ENCODE measurements around the gene LDHAL6B.
"Not testable (repeated sequence)": the region's sequence is repeated elsewhere in the genome, so short reads cannot be mapped to it uniquely, and the experiment has no call there.

Gene LDHAL6B

DNA sequence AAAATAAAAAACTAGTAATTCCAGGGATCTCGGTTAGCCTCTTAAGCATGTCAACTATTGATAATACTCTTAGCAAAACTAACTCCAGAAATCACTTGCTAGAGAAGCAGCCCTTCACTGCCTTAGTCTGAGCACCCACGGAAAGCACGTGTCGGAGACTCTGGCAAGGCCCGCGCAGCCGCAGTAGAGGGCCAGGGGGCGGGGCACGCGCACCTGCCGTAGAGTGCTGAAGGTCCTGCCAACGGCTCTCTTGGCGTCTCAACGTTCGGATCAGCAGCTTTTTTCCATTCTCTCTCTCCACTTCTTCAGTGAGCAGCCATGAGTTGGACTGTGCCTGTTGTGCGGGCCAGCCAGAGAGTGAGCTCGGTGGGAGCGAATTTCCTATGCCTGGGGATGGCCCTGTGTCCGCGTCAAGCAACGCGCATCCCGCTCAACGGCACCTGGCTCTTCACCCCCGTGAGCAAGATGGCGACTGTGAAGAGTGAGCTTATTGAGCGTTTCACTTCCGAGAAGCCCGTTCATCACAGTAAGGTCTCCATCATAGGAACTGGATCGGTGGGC is at the start of gene LDHAL6B:
Gene LDHAL6B (plus strand): TSS at position 221 of the 561 bp plus-strand sequence. CDS start 98 bp downstream, at position 319.
- no peak for TF ChIP-seq JUND (IDR thresholded peaks at IDR 0.05; ENCODE audit: low read depth)
- no peak for DNase-seq (ENCODE audit: low read depth in 1 of 2, low spot score in 1 of 2)
- in situ Hi-C loops (cut with HindIII; ENCODE audit: low pct_unique_long_range_greater_than_20kb, low sequenced_read_pairs) = no loop called here

DNA sequence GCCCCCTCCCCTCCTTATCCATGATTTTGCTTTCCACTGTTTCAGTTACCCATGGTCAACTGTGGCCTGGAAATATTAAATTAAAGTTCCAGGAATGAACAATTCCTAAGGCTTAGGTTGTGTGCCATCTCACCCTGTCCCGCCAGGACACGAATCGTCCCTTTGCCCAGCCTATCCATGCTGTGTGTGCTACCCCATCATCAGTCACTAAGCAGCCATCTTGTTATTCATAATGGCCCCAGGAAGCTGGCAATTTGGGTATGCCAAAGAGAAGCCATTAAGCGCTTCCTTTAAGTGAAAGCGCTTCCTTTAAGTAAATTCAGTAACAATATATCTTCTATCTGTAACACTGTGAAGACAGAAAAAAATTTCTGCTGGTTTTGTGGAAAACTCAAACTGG is 49.2 kb upstream of the LDHAL6B start:
- in situ Hi-C loops (cut with HindIII; ENCODE audit: low pct_unique_long_range_greater_than_20kb, low sequenced_read_pairs) = no loop called here

DNA sequence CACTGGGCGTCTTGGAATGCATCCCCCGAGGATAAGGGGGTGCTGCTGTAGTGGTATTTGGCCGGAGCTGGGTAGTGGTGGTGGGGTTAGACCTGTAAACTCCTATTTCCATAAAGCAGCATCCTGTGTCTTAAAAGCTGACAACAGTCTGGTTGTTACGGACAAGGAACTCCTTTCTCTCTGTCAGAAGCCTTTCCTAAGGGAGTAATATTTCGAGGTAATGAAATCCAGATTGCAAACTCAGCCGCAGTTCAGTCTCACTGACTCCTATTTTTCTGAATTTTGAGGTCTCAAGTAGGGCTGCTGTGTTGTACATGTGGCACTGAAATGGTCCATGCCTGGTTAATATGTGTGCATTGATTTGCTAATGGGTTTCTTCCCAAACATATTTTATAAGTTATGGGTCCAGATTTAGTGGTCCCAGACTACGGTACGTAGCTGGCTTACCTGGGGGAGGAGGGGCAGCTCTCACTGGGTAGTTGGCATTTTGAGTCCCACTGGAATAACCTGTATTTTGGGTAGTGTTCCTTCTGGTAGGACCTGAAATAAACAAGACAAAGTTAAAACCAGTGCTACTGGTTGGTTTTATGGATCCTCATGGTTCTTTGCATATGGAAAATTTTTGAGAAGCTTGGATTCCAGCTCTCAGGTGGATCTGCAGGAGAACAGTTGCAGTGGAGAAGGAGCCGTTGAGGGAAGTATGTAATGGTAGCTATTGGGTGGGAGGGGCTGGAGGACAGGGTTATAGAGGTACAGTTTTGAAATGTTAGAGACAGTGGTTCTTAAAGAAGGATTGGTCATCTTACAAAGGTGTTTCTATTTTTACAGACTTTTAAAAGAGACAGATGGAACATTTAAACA is 48.6 kb upstream of the LDHAL6B start:
- in situ Hi-C loops (cut with HindIII; ENCODE audit: low pct_unique_long_range_greater_than_20kb, low sequenced_read_pairs) = no loop called here
- peak; percentile 13 to 79 for DNase-seq (ENCODE audit: low read depth in 1 of 2, low spot score in 1 of 2)
- no peak for TF ChIP-seq JUND (IDR thresholded peaks at IDR 0.05; ENCODE audit: low read depth)

More for the DNA sequence above, 49.2 kb upstream of the LDHAL6B start:
- DNase-seq (ENCODE audit: low read depth in 1 of 2, low spot score in 1 of 2) = no peak
- TF ChIP-seq JUND (IDR thresholded peaks at IDR 0.05; ENCODE audit: low read depth) = no peak

DNA sequence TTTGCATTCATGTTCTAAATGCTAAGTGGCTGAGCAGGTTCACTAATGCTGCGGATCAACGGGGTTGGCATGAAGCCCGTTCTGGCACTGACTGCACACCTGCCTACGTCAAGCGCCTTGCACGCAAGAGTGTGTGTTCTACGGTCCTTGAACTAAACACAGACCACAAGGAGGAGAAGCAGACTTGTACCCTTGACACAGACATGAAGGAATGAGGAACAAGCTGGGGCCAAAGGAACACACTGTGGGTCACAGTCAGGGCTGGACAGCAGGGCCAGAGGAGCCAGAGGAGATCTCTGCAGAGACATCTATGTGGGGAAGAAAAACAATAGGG is 48.0 kb upstream of the LDHAL6B start:
- no peak for TF ChIP-seq JUND (IDR thresholded peaks at IDR 0.05; ENCODE audit: low read depth)
- peak in 1 of 2 experiments; percentile 47 for DNase-seq (ENCODE audit: low read depth in 1 of 2, low spot score in 1 of 2)
- in situ Hi-C loops (cut with HindIII; ENCODE audit: low pct_unique_long_range_greater_than_20kb, low sequenced_read_pairs) = no loop called here

DNA sequence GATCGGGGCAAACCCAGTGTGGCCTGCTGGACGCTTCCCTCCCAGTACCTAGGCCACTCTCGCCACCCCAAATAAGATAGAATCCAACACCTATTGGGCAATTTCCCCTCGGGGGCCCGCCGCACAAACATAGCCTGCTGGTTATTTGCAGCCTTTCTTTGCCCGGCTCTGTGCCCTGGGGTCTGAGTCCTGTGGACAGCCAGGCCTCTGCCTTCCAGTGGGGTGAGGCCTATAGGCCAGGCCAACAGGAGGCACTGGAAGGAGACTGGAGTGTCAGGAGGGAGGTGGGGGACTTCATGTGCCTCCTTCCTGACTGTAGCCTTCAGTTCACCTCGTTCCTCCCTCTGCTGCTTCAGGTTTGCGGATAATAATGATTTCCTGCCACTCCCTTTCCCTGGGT is 47.4 kb upstream of the LDHAL6B start:
- TF ChIP-seq JUND (IDR thresholded peaks at IDR 0.05; ENCODE audit: low read depth) = no peak
- in situ Hi-C loops (cut with HindIII; ENCODE audit: low pct_unique_long_range_greater_than_20kb, low sequenced_read_pairs) = no loop called here
- no peak for DNase-seq (ENCODE audit: low read depth in 1 of 2, low spot score in 1 of 2)

DNA sequence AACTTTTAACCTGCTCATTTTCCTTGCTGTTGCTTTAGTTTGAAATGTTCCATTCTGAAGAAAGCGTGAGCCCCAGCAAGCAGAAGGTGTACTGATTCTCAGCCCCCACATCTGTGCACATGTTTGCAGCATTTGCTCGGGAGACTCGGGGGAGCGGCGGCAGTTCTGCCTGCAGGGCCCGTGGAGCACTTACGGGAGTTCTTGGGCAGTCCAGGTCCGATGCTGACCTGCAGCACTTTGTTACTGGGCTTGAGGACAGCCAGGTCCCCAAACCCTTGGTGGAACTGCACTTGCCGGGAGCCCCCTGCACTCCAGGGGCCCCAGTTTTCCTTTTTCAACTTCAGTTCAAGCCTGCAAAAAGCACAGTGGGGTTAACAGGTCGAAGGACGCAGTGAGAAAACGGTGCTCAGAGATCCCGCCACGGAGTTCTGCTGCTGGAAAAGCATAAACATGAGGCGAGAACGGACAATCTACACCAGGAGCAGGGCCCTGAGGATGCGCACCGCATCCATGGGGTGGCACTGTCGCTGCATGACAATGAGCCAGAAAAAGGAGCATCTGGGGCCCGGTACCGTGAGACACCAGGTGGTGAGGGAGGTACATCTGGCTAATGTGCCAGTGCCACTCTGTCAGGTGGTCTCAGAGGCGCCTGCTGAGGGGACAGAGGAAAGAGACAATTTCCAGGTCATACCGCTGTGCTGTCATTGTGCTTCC is 45.6 kb upstream of the LDHAL6B start:
- in situ Hi-C loops (cut with HindIII; ENCODE audit: low pct_unique_long_range_greater_than_20kb, low sequenced_read_pairs) = no loop called here
- no peak for TF ChIP-seq JUND (IDR thresholded peaks at IDR 0.05; ENCODE audit: low read depth)
- peak; percentile 49 to 85 for DNase-seq (ENCODE audit: low read depth in 1 of 2, low spot score in 1 of 2)

DNA sequence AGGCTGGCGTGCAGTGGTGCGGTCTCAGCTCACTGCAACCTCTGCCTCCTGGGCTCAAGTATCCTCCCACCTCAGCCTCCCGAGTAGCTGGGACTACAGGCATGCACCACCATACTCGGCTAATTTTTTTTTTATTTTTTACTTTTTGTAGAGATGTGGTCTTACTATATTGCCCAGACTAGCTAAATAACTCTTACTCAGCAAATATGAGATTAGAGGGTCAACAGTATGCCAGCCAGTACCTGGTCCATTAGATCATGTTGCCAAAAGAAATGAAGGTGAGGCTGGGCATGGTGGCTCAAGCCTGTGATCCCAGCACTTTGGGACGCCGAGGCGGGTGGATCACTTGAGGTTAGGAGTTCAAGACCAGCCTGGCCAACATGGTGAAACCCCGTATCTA is 44.6 kb upstream of the LDHAL6B start:
- in situ Hi-C loops (cut with HindIII; ENCODE audit: low pct_unique_long_range_greater_than_20kb, low sequenced_read_pairs) = not testable (repeated sequence)

DNA sequence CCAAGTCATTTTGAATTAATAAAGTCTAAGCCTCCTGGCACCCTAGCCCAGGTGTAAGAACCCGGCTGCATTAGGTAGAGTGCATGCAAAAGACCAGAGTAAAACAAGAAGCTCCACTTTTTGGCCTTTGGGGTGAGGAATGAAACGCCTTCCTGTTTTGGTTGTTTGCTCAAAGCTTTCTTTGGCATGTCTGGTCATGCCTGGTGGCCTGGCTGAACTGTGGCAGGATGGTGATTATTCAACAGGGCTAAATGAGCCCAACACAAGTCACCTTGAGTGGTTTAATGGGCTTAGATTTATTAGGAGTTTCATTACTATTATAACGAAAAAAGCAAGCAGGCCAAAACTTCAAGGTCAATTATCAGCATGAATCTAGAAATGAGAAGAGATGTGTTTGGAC is 40.9 kb upstream of the LDHAL6B start:
- peak; percentile 13 to 89 for DNase-seq (ENCODE audit: low read depth in 1 of 2, low spot score in 1 of 2)
- TF ChIP-seq JUND (IDR thresholded peaks at IDR 0.05; ENCODE audit: low read depth) = no peak
- in situ Hi-C loops (cut with HindIII; ENCODE audit: low pct_unique_long_range_greater_than_20kb, low sequenced_read_pairs) = no loop called here

More for the DNA sequence above, 44.6 kb upstream of the LDHAL6B start:
- not testable (repeated sequence) for DNase-seq (ENCODE audit: low read depth in 1 of 2, low spot score in 1 of 2)

DNA sequence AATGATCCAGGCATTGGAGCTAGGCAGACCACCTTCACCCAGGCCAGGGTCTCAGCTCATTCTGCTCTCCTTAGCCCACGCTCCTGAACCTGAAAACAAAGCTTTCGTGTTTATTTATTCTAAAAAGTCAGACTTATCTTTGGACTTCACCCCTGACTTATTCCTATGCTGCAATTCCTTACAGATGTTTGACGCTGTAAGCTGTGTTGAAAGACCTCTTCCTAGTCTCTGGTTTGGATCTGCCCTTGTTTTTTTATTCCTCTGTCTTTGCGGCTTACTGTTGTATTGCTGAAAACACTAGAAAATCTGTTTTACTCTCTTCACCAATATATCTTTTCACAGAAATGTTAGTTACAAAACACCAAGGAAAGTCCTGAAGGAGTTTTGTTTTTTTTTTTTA is 40.5 kb upstream of the LDHAL6B start:
- no peak for TF ChIP-seq JUND (IDR thresholded peaks at IDR 0.05; ENCODE audit: low read depth)
- in situ Hi-C loops (cut with HindIII; ENCODE audit: low pct_unique_long_range_greater_than_20kb, low sequenced_read_pairs) = no loop called here
- DNase-seq (ENCODE audit: low read depth in 1 of 2, low spot score in 1 of 2) = no peak

DNA sequence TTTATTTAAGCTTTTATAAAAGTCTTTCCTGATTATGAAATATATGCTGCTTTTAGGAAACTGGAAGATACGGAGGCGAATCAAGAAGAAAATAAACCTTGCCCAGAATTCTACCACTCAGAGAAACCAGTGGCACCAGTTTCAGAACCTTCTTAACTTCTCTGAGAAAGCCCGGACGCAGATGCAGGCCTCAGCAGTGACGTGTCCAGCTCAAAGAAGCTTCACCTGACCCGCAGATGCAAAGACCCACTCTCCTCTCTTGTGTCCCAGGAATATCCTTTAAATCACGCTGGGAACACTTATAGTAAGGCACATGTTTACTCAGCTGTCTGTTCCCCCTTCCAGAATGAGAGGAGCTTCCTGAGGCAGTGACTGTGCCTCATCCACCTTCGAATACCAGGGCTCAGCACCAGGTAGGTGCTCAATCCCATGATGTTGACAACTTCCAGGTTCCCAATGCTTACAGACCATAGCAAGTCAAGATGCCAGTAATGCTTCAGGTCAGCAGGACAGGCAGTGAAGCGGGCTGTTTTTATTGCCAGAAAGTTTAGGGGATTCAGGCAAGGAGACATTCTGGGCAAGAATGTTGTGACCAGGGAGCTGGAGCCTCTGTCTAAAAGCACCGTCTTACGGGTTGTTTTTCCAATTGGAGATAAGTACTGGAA is 39.9 kb upstream of the LDHAL6B start:
- in situ Hi-C loops (cut with HindIII; ENCODE audit: low pct_unique_long_range_greater_than_20kb, low sequenced_read_pairs) = no loop called here

DNA sequence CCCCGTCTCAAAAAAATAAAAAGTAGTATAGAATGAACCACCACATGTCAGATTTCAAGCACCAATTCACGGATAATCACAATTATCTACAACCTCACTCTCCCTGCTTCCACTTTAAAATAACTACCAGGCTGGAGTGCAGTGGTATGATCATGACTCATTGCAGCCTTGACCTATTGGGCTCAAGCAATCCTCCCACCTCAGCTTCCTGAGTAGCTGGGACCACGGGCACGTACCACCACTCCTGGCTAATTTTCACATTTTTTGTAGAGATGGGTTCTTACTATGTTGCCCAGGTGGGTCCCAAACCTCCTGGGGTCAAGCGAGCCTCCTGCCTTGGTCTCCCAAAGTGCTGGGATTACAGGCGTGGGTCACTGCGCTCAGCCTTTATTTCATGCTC is 38.1 kb upstream of the LDHAL6B start:
- in situ Hi-C loops (cut with HindIII; ENCODE audit: low pct_unique_long_range_greater_than_20kb, low sequenced_read_pairs) = no loop called here
- DNase-seq (ENCODE audit: low read depth in 1 of 2, low spot score in 1 of 2) = no peak
- no peak for TF ChIP-seq JUND (IDR thresholded peaks at IDR 0.05; ENCODE audit: low read depth)

More for the DNA sequence above, 39.9 kb upstream of the LDHAL6B start:
- DNase-seq (ENCODE audit: low read depth in 1 of 2, low spot score in 1 of 2) = no peak
- TF ChIP-seq JUND (IDR thresholded peaks at IDR 0.05; ENCODE audit: low read depth) = no peak

DNA sequence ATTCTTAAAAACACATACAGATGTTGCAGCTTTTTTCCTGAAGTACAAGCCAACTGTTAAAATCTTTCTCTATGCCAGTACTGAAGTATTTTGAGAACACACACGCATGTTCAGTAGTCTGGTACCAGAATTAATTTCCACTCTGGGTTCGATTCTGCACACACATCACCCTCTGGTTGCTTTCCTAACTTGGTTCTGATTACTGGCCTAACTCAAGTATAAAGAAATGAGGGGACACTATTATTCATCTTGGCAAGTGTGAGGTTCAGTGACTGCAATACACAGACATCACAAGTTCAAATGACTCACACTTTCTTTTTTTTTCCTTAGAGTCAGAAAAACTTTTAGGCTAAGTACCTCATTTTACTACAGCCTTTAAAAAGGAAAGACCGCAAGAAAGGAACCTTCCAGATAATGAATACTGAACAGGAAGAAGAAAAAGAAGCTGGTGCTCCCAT is 37.4 kb upstream of the LDHAL6B start:
- TF ChIP-seq JUND (IDR thresholded peaks at IDR 0.05; ENCODE audit: low read depth) = no peak
- no peak for DNase-seq (ENCODE audit: low read depth in 1 of 2, low spot score in 1 of 2)
- in situ Hi-C loops (cut with HindIII; ENCODE audit: low pct_unique_long_range_greater_than_20kb, low sequenced_read_pairs) = no loop called here
